GM21717 (cell line): ENCODE data around the gene CREBBP.

Experiments
- ATAC-seq: cut with Tn5 transposase; IDR thresholded peaks from one replicate; pipeline ENCODE4 v1.9.1; 2021; ENCODE audit warnings: mild to moderate bottlenecking, moderate library complexity; ENCODE audit not compliant: unreplicated experiment

CREBBP gene

GRCh38 chr16:3675601-3676130 is 204.8 kb downstream of the CREBBP start:
- ATAC-seq, result no peak
